Stomach (tissue), 9 donors: Measurements from ENCODE around the gene GNE. TPM values are rescaled to one million over a fixed set of nuclear protein-coding genes. Genes with fewer than 3 reads are reported as not detected.

Source experiments
- DNase-seq, 2 donors: peaks; one replicate each; pipeline versions ENCODE4 v3.0.0 to v3.0.0-alpha.2; 2013 to 2019
- H3K27ac ChIP-seq, 5 donors: fragments of 200-600 bp in 4 of 5; sonication (generic) in 4 of 5; one replicate each; pipeline ENCODE4 v1.5.1; 2013 to 2019; ENCODE audit warnings: mild to moderate bottlenecking in 1 of 5, moderate library complexity in 1 of 5
- H3K27me3 ChIP-seq, 3 donors: fragments of 200-600 bp; sonication (generic); one replicate each; pipeline ENCODE4 v1.5.1; 2017 to 2019; ENCODE audit warnings: mixed run types in 1 of 3
- H3K36me3 ChIP-seq, 4 donors: fragments of 200-600 bp; sonication (generic); 1 replicate in 3 of 4; 2 replicates in 1 of 4; pipeline ENCODE4 v1.5.1; 2016 to 2019
- H3K4me1 ChIP-seq, 4 donors: fragments of 200-600 bp; sonication (generic); one replicate each; pipeline ENCODE4 v1.5.1; 2016 to 2019
- H3K4me3 ChIP-seq, 4 donors: fragments of 200-600 bp; sonication (generic) in 3 of 4; one replicate each; pipeline ENCODE4 v1.5.1; 2016 to 2019; ENCODE audit warnings: mild to moderate bottlenecking in 1 of 4
- H3K9me3 ChIP-seq, 4 donors: fragments of 200-600 bp; sonication (generic); one replicate each; pipeline ENCODE4 v1.5.1; 2016 to 2019
- CTCF ChIP-seq, 7 experiments: fragments of 450-650 bp in 4 of 7; fragments of 200-600 bp in 3 of 7; sonication (generic) in 3 of 7; IDR thresholded peaks; one replicate each; pipeline ENCODE4 v1.5.1; 2016 to 2019; ENCODE audit warnings: antibody characterized with exemption in 7 of 7, control low read depth in 2 of 7, mild to moderate bottlenecking in 1 of 7
- EP300 ChIP-seq: sonication (generic); formaldehyde crosslinking; IDR thresholded peaks from one replicate; pipeline ENCODE4 v1.6.1; 2017; ENCODE audit warnings: antibody characterized with exemption
- POLR2A ChIP-seq, 4 donors: fragments of 450-650 bp; IDR thresholded peaks; one replicate each; pipeline ENCODE4 v1.6.1; 2016; ENCODE audit warnings: antibody characterized with exemption in 4 of 4, control low read depth in 2 of 4, mild to moderate bottlenecking in 1 of 4, moderate library complexity in 1 of 4
- POLR2AphosphoS5 ChIP-seq, 3 donors: sonication (generic); formaldehyde crosslinking; IDR thresholded peaks; one replicate each; pipeline ENCODE4 v1.6.1; 2016; ENCODE audit warnings: antibody characterized with exemption in 3 of 3
- WGBS, 5 donors: extraction: QIAGEN DNeasy Blood & Tissue Kit in 3 of 5; methylation state at CpG; one replicate each; pipeline versions ENCODE4 v1.1.5 to v1.1.7; 2013 to 2018; 5-methylcytosine and 5-hydroxymethylcytosine counted together
- intact Hi-C: fragments of 100-400 bp; cut with DNase I; formaldehyde crosslinking; loops from one replicate; pipeline ENCODE4 v1.15.1; 2023; ENCODE audit warnings: low total_unique reads
- polyA plus RNA-seq, 3 donors: library from polyadenylated mRNA; stranded (reverse); fragments of 200-250 nt; gene quantifications; one replicate each; pipeline ENCODE4 v1.2.3, GENCODE V29; 2013
- total RNA-seq, 5 donors: library from RNA; depleted of rRNA; stranded (reverse); fragments of >200 nt; gene quantifications; one replicate each; pipeline versions ENCODE4 v1.1.0 to v1.2.3, GENCODE V29; 2014 to 2016
- donor health status: healthy with polysubstance abuse.
- donor health status: Bipolar disorder and iron deficiency.
- donor health status: healthy.

Gene GNE
- total and polyA plus RNA-seq, 8 donors, result 2.3 to 63.1 (median 11.4) TPM

GRCh38 chr9:36217256-36217968, 40.8 kb downstream of the GNE start:
- TF ChIP-seq CTCF (IDR thresholded peaks at IDR 0.05) (no peak), POLR2AphosphoS5 (IDR thresholded peaks at IDR 0.05) (no peak)
- WGBS, 5 donors, result 57 to 75% (median 63%) methylated on average over 13 of the region's 13 CpGs
- peaks cover 39 to 93% (median 88%) of the 10 kb centered on the region in 4 donors for H3K36me3 ChIP-seq

GRCh38 chr9:36214571-36214970, 43.7 kb downstream of the GNE start:
- peaks cover 0 to 55% (median 28%) of the 10 kb centered on the region in 4 donors for H3K4me1 ChIP-seq
- intact Hi-C loops, result no loop called here
- no peak for DNase-seq
- H3K27me3 ChIP-seq, result no peaks in the 10 kb centered on the region
- peaks cover 52 to 93% (median 90%) of the 10 kb centered on the region in 4 donors for H3K36me3 ChIP-seq
- TF ChIP-seq POLR2AphosphoS5 (IDR thresholded peaks at IDR 0.05) (no peak), POLR2A (IDR thresholded peaks at IDR 0.05) (no peak), CTCF (IDR thresholded peaks at IDR 0.05) (no peak), EP300 (no peak)
- H3K4me3 ChIP-seq, result no peak overlapping the region
- peak overlapping the region in 3 of 5 donors; percentile 1 to 64 (median 5) for H3K27ac ChIP-seq
- no peaks in the 10 kb centered on the region for H3K9me3 ChIP-seq

More at GRCh38 chr9:36217256-36217968, 40.8 kb downstream of the GNE start:
- no peaks in the 10 kb centered on the region for H3K27me3 ChIP-seq
- H3K27ac ChIP-seq, result no peak overlapping the region
- DNase-seq, result no peak
- H3K9me3 ChIP-seq, result no peaks in the 10 kb centered on the region
- intact Hi-C loops, result no loop called here
- peaks cover 0 to 33% (median 18%) of the 10 kb centered on the region in 4 donors for H3K4me1 ChIP-seq
- H3K4me3 ChIP-seq, result no peak overlapping the region

- peaks cover 52 to 93% (median 90%) of the 10 kb centered on the region in 4 donors for H3K36me3 ChIP-seq
- no peaks in the 10 kb centered on the region for H3K9me3 ChIP-seq
- peak overlapping the region in 3 of 5 donors; percentile 1 to 64 (median 6) for H3K27ac ChIP-seq
- no peaks in the 10 kb centered on the region for H3K27me3 ChIP-seq
- 62 to 77% (median 71%) methylated on average over 4 of the region's 4 CpGs for WGBS, 5 donors
- H3K4me3 ChIP-seq, result no peak overlapping the region
- DNase-seq, result no peak
- intact Hi-C loops, result no loop called here
- peaks cover 0 to 61% (median 31%) of the 10 kb centered on the region in 4 donors for H3K4me1 ChIP-seq
- no peak for TF ChIP-seq POLR2A (IDR thresholded peaks at IDR 0.05)
Measured at GRCh38 chr9:36213989-36214388, 44.3 kb downstream of the GNE start.

GRCh38 chr9:36213387-36213786, 44.9 kb downstream of the GNE start:
- TF ChIP-seq EP300 (no peak), CTCF (IDR thresholded peaks at IDR 0.05) (no peak), POLR2A (IDR thresholded peaks at IDR 0.05) (no peak), POLR2AphosphoS5 (IDR thresholded peaks at IDR 0.05) (no peak)
- H3K27me3 ChIP-seq, result no peaks in the 10 kb centered on the region
- H3K9me3 ChIP-seq, result no peaks in the 10 kb centered on the region
- peaks cover 53 to 93% (median 90%) of the 10 kb centered on the region in 4 donors for H3K36me3 ChIP-seq
- H3K4me3 ChIP-seq, result no peak overlapping the region
- peak overlapping the region in 1 of 5 donors; percentile 64 for H3K27ac ChIP-seq
- 87 to 94% (median 89%) methylated on average over 4 of the region's 4 CpGs for WGBS, 5 donors
- no peak for DNase-seq
- peaks cover 3 to 67% (median 34%) of the 10 kb centered on the region in 4 donors for H3K4me1 ChIP-seq
- intact Hi-C loops, result no loop called here

GRCh38 chr9:36211510-36211909, 46.7 kb downstream of the GNE start:
- Histone ChIP-seq H3K36me3 (peaks cover 59 to 93% (median 90%) of the 10 kb centered on the region in 4 donors), H3K9me3 (no peaks in the 10 kb centered on the region), H3K27ac (peak overlapping the region in 1 of 5 donors; percentile 30), H3K4me1 (peaks cover 8 to 79% (median 45%) of the 10 kb centered on the region in 4 donors), H3K4me3 (no peak overlapping the region), H3K27me3 (no peaks in the 10 kb centered on the region)
- no peak for DNase-seq
- TF ChIP-seq POLR2AphosphoS5 (IDR thresholded peaks at IDR 0.05) (no peak), POLR2A (IDR thresholded peaks at IDR 0.05) (no peak), EP300 (no peak), CTCF (IDR thresholded peaks at IDR 0.05) (no peak)
- WGBS, 5 donors, result 65 to 87% (median 76%) methylated on average over 7 of the region's 7 CpGs
- intact Hi-C loops, result no loop called here
